Measurements from ENCODE around the gene COL2A1. TPM values are rescaled to one million over a fixed set of nuclear protein-coding genes. Genes with fewer than 3 reads are reported as not detected.
"Not testable (repeated sequence)": the region's sequence is repeated elsewhere in the genome, so short reads cannot be mapped to it uniquely, and the experiment has no call there.

The COL2A1 gene
- total RNA-seq, 2 experiments from 2014 or later: 0.34 TPM; not detected in 1

DNA sequence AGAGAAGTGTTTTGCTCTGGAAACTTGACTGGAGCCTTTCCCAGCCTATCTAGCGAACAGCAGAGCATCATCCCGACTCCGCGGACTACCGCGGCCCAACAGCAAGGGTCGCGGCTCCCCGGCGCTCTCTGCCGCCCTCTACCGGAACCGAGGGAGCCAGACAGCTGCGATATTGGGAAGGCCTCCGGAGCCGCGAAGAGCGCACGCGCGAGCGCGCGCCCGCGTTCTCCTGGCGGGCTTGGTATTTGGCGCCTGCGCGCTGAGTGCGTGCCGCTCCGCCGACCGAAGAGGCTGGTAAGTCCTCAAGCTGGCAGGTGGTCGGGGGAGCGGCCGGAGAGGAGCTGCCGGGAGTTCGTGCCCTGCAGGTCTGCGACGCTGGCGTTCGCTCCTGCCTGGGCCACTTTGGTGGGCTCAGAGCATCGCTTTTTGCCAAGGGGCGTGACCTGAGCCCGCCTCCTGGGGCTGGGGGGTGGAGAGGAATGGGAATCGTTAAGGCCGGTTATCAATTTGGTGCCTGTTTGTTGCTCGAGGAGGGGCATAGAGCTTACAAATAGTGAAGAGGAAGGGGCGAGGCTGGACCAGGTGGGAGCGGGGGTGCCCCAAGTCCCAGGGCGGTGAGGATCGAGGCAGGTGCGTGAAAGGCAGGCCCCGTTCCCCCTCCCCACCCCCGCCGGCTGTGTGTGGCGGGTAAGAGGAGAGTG lies 40.8 kb downstream of the COL2A1 start, which contains the start of gene TMEM106C:
TMEM106C (plus strand) TSS at position 257 of the 701 bp plus-strand sequence. CDS start 641 bp downstream, outside the sequence.
- Mint-ChIP-seq H3K27ac (peak within 1 kb of the TSS; percentile 86), H3K9me3 (no peaks in the 10 kb centered on the region), H3K27me3 (peaks cover 1% of the 10 kb centered on the region), H3K4me1 (ENCODE audit: low read depth) (peaks cover 28% of the 10 kb centered on the region), H3K4me3 (peak within 1 kb of the TSS; percentile 99), H3K36me3 (ENCODE audit: low read depth) (peaks cover 45% of the 10 kb centered on the region)
- ChIA-PET CTCF (interaction anchor here (0.6 to 3.5 kb wide), 53 partner anchors 10 to 326 kb away, joined by 3 to 23 read pairs (median 4); partner anchors contain the start of genes ASB8 and VDR), POLR2A (interaction anchor here (0.6 to 1.0 kb wide), 3 partner anchors 94 to 889 kb away, joined by 3 read pairs; partner anchors contain the start of gene DDX23)
- DNase-seq: peak; percentile 94
- intact Hi-C loops (cut with micrococcal nuclease): no loop called here
- TF ChIP-seq, protein P1, sequence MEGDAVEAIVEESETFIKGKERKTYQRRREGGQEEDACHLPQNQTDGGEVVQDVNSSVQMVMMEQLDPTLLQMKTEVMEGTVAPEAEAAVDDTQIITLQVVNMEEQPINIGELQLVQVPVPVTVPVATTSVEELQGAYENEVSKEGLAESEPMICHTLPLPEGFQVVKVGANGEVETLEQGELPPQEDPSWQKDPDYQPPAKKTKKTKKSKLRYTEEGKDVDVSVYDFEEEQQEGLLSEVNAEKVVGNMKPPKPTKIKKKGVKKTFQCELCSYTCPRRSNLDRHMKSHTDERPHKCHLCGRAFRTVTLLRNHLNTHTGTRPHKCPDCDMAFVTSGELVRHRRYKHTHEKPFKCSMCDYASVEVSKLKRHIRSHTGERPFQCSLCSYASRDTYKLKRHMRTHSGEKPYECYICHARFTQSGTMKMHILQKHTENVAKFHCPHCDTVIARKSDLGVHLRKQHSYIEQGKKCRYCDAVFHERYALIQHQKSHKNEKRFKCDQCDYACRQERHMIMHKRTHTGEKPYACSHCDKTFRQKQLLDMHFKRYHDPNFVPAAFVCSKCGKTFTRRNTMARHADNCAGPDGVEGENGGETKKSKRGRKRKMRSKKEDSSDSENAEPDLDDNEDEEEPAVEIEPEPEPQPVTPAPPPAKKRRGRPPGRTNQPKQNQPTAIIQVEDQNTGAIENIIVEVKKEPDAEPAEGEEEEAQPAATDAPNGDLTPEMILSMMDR (IDR thresholded peaks at IDR 0.05): peak; percentile 92
- ATAC-seq: peak; percentile 98

DNA sequence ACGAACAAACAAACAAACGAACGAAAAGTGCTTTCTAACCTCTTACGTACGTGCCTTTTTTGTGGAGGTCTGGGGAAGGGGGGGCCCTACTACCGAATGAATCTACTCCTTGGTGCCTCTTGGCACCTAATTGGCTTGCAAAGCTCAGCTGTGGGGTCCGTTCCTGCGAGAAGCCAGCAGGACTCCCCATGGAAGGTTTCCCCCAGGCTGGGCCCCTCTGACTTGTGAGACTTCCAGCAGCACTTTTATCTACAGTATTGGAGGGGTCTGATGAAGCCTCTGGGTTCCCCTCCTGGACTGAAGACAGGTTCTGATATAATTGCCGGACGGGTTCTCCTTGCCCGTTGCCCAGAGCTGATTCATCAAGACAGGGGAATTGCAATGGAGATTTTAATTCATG lies 42.1 kb downstream of the COL2A1 start:
- ChIA-PET POLR2A (interaction anchor here (0.9 kb wide), 1 partner anchor 9 kb away, joined by 3 read pairs; no protein-coding TSS in a partner anchor), CTCF (interaction anchor here (0.7 to 3.5 kb wide), 11 partner anchors 8 to 249 kb away, joined by 3 to 23 read pairs (median 7); partner anchors contain the start of gene VDR)
- H3K4me1 Mint-ChIP-seq (ENCODE audit: low read depth): peaks cover 28% of the 10 kb centered on the region
- H3K4me3 Mint-ChIP-seq: no peak overlapping the region
- peaks cover 1% of the 10 kb centered on the region for H3K27me3 Mint-ChIP-seq
- H3K9me3 Mint-ChIP-seq: peaks cover 1% of the 10 kb centered on the region
- H3K27ac Mint-ChIP-seq: no peak overlapping the region
- DNase-seq (no peak), ATAC-seq (no peak)
- TF ChIP-seq, protein P1 (IDR thresholded peaks at IDR 0.05): no peak
- H3K36me3 Mint-ChIP-seq (ENCODE audit: low read depth): peaks cover 35% of the 10 kb centered on the region
- intact Hi-C loops (cut with micrococcal nuclease): no loop called here

DNA sequence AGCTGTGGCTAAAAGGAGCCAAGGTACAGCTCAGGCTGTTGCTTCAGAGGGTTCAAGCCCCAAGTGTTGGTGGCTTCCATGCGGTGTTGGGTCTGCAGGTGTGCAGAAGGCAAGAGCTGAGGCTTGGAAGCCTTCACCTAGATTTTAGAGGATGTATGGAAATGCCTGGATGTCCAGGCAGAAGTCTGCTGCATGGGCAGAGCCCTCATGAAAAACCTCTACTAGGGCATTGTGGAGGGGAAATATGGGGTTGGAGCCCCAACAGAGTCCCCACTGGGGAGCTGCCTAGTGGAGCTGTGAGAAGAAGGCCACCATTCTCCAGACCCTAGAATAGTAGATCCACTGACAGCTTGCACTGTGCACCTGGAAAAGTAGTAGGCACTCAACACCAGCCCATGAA lies 46.6 kb downstream of the COL2A1 start:
- CTCF ChIA-PET: interaction anchor here (1.1 to 1.7 kb wide), 6 partner anchors 8 to 243 kb away, joined by 3 to 6 read pairs (median 3); no protein-coding TSS in a partner anchor
- H3K9me3 Mint-ChIP-seq; H3K27ac Mint-ChIP-seq; ATAC-seq; H3K27me3 Mint-ChIP-seq; H3K36me3 Mint-ChIP-seq (ENCODE audit: low read depth); H3K4me1 Mint-ChIP-seq (ENCODE audit: low read depth); H3K4me3 Mint-ChIP-seq; intact Hi-C loops (cut with micrococcal nuclease); POLR2A ChIA-PET; DNase-seq: not testable (repeated sequence)

DNA sequence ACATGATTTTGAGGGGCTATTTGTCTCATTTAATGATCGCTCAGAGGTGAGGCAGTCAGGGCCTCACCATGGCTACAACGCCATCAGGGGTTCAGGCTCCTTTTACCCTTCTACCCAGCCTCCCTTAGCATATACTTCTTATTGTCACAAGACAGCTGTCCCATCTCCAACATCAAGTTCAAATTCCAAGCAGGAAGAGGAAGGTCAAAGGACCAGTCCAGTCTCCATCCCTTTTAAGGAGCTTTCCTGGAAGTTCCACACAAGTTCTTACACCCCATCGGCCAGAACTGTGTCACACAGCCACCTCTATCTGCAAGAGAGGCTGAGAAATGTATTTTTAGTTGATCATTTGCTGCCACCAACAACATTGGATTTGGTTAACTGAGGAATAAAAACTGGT lies 49.2 kb downstream of the COL2A1 start:
- H3K27me3 Mint-ChIP-seq: peaks cover 1% of the 10 kb centered on the region

DNA sequence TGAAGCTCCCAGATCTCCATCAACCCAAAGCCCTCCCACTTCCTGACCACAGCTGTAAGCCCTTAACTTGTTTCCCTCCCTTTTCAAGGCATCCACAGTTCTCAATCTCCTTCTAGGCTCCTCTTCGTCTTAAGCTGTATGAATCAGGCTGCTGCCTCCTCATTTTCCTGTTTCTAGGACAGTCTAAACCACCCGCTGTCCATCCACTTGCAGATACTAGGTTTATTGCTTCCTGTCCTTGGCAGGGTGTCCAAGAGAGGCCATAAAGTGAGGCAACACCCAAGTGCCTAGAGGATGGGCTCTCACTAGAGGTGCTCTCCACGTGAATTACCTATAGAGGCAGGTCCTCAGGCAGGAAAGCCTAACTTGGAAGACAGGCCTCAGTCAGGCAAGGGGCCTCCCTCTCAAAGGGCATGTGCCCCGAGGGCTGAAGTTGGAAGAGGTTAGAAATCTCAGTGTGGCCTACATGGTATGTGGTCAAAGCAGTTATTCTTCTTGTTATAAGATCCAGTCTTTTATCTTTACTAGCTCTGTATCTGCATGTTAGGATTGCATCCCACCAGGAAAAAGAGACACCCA lies 49.7 kb downstream of the COL2A1 start:
- DNase-seq: no peak
- intact Hi-C loops (cut with micrococcal nuclease): no loop called here
- H3K4me3 Mint-ChIP-seq: no peak overlapping the region
- TF ChIP-seq, protein P1 (IDR thresholded peaks at IDR 0.05): no peak
- no peaks in the 10 kb centered on the region for H3K27me3 Mint-ChIP-seq
- H3K4me1 Mint-ChIP-seq (ENCODE audit: low read depth): no peaks in the 10 kb centered on the region
- H3K27ac Mint-ChIP-seq: no peak overlapping the region
- POLR2A ChIA-PET: no interaction called here
- CTCF ChIA-PET: interaction anchor here (1.1 to 3.1 kb wide), 5 partner anchors 8 to 212 kb away, joined by 3 to 20 read pairs (median 3); partner anchors contain the start of genes TMEM106C and VDR
- H3K9me3 Mint-ChIP-seq: peaks cover 1% of the 10 kb centered on the region
- no peaks in the 10 kb centered on the region for H3K36me3 Mint-ChIP-seq (ENCODE audit: low read depth)
- no peak for ATAC-seq

More for the DNA sequence above, 49.2 kb downstream of the COL2A1 start:
- Mint-ChIP-seq H3K27ac (no peak overlapping the region), H3K4me1 (ENCODE audit: low read depth) (no peaks in the 10 kb centered on the region), H3K9me3 (peaks cover 1% of the 10 kb centered on the region), H3K4me3 (no peak overlapping the region), H3K36me3 (ENCODE audit: low read depth) (no peaks in the 10 kb centered on the region)
- intact Hi-C loops (cut with micrococcal nuclease): no loop called here
- TF ChIP-seq, protein P1 (IDR thresholded peaks at IDR 0.05): no peak
- DNase-seq (no peak), ATAC-seq (no peak)
- ChIA-PET CTCF (interaction anchor here (1.1 to 3.1 kb wide), 3 partner anchors 8 to 213 kb away, joined by 3 to 20 read pairs (median 5); partner anchors contain the start of gene TMEM106C), POLR2A (no interaction called here)
